Measurements from ENCODE around the gene GNG7.
A peak's percentile ranks its signal among the peaks of the same experiment; 100 is the strongest.
"Not testable (repeated sequence)": the region's sequence is repeated elsewhere in the genome, so short reads cannot be mapped to it uniquely, and the experiment has no call there.

GNG7 gene

DNA sequence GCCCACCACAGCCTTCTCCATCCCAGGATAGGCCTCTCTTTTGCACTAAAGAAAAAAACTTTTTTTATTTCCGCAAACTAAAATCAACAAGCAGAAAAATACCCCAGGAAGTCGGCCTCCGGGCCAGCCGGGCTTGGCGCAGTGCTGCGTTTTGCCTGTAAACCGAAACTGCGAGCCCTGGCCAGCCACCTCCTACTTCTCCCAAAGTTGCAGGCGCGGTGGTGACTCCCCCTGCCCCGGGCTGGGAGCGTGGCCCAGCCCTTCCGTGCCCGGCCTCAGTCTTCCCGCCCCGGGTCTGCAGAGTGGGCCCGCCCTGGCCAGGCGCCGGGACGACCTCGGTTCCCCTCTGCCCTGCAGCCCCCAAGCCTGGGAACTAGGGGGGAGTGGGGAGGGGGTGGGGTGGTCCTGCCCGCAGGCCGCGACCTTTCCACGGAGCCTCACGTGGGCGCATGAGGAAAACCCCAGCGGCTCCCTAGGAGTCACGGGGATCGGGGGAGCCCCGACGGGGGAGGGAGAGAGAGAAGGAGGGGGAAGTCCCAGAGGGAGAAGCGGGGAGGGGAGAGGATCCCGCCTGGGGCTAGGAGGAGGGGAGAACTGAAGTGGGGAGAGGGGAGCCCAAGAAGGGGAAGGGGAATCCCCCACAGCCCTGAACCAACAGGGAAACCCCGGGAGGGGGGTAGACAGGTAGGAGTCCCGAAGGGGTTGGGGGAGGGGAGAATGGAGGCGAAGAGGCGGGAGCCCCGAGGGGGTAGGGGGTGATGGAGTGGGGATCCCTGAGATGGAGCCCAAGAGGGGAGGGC is 223.5 kb downstream of the GNG7 start:
- DNase-seq: no peak

DNA sequence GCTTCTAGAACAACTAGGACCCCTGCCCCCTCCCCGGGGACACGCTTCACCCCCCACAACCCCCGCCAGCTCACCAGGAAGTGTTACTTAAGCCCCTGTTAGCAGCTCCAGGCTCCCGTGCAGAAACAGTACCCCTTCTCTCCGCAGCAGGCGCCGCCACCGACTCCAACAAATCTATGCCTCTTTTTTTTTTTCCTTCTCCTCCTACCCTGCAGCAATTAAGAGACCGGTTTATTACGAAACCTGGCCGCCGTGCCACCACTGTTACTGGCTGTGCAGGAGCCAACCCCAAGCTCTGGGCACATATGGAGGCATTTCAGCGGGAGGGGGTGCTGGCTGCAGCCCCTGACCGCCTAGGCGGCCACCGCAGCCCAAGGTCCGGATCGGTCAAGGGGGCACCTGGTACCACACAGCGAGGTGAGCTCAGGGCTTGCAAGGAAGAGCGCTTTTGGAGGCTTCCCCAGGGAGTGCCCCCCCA is 224.2 kb downstream of the GNG7 start:
- DNase-seq: peak; percentile 76

DNA sequence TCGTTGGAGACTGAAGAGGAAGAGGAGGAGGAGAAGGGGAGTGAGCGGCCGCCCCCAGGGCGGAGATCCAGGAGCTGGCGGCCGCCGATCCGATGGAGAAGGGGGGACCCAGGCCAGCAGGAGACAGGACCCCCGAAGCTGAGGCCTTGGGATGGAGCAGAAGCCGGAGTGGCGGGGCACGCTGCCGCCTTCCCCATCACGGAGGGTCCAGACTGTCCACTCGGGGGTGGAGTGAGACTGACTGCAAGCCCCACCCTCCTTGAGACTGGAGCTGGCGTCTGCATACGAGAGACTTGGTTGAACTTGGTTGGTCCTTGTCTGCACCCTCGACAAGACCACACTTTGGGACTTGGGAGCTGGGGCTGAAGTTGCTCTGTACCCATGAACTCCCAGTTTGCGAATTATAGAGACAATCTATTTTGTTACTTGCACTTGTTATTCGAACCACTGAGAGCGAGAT is 224.7 kb downstream of the GNG7 start:
- DNase-seq: no peak

- peak; percentile 30 for DNase-seq
These were observed 225.3 kb downstream of the GNG7 start for GRCh38 chr19:2477141-2477710.

DNA sequence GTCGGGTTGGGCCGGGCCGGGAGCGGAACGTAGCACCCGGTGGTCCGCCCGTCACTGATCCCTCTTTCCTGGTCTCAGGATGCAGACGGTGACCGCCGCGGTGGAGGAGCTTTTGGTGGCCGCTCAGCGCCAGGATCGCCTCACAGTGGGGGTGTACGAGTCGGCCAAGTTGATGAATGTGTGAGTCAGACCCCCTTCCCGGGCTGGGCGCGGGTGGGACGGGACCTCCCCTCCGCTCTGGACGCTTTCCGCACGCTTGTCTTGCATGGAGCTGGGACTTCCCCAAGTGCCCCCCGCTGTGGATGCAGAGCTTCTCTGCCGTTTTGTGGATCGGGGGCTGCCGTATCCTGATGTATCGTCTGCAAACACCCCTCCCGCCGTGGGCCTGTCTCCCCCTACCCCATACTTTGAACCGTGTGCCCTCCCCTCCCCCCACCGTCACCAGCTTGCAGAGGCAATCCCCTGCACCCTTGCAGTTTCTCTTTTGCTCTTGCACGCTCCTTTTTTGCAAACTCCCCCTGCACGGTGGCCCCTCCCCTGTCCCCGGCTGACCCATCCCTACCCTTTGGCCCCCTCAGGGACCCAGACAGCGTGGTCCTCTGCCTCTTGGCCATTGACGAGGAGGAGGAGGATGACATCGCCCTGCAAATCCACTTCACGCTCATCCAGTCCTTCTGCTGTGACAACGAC is 225.9 kb downstream of the GNG7 start:
- no peak for DNase-seq

- peak; percentile 92 for DNase-seq
These were observed 226.6 kb downstream of the GNG7 start, which contains the start of gene GADD45B for GRCh38 chr19:2475702-2476450. GADD45B (plus strand) TSS chr19:2476127; CDS start chr19:2476359, 232 bp downstream.

DNA sequence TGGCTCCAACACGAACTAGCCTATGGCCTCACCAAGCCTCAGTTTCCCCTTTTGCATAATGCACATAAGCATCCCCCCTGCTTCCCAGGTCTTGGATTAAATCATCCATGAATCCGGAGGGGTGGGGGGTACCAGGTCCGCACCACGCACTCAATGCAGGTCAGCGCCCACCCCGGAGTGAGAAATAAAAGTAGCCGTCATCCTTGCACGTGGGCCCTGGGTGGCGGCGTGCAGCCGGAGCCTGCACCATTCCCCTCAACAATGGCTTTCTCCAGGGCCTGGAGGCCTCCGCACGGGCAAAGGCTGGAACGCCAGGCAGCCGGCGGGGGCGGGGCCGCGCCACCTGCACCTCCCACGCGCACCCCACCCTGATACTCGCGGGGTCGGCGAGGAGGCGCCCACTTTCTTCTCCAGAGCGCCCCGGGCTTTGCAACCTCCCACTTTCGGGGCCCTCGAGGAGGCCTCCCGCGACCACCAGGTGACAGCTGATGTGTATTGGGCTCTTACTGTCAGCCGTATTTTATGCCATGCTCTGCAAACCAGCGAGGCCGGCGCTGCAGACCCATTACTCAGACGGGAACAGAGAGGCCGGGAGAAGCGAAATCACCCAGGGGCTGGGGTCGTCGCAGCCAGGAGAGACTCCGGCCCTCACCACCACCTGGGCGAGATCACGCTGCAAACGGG is 227.3 kb downstream of the GNG7 start:
- no peak for DNase-seq

- peak; percentile 65 for DNase-seq
These were observed 228.1 kb downstream of the GNG7 start for GRCh38 chr19:2474232-2475017.

DNA sequence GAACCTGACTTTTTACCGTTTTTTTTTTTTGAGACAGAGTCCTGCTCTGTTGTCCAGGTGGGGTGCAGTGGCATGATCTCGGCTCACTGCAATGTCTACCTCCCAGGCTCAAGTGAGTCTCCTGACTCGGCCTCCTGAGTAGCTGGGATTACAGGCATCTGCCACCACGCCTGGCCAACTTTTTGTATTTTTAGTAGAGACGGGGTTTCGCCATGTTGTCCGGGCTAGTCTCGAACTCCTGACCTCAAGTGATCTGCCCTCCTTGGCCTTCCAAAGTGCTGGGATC is 232.6 kb downstream of the GNG7 start:
- not testable (repeated sequence) for DNase-seq

DNA sequence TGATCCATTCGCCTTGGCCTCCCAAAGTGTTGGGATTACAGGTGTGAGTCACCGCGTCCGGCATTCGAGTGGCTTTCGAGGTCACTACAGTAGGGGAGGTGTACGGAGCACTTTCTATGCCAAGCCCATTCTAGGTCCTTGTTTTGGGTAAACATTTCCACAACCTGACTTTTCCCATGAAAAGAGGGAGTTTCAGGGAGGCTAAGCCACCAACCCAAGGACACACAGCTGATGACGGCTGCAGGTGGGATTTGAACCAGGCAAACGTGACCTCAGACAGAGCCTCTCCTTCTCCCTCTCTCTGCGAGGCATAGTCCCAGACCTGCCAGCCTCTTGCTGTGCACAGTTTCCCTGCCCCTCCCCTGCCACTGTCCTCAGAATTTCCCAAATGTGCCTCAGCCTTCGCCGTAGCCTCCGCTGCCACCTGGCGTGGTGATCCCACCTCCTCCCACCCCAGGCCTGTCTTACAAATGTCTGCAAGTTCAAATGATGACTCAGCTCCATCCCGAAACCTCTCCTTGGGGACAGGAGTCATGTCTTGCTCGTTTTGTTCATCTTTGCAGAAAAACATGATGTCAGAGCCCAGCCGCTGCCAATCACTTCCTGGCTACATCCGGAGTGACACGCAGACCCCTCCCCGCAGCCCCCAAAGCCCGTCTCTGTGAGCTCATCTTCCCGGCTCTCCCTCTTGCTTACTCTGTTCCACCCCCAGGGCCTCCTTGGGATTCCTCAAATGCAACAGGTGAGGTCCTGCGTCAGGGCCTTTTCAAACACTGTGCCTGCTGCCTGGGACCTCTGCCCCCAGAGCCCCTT is 233.2 kb downstream of the GNG7 start:
- DNase-seq: no peak

DNA sequence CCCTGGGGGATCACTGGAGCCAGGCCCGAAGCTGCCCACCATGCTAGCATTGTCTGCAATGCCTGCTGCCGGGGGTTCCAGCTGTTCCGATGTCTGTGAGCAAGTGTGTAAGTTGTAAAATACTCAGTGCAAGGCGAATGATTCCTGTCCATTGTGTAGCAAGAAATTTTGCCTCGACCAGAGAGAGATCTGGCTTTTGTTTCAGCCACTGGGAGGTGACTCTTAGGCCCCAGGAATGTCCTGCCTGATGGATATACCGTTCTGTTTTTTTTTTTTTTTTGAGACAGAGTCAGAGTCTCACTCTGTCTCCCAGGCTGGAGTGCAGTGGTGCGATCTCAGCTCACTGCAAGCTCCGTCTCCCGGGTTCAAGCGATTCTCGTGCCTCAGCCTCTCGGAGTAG is 233.9 kb downstream of the GNG7 start:
- no peak for DNase-seq

DNA sequence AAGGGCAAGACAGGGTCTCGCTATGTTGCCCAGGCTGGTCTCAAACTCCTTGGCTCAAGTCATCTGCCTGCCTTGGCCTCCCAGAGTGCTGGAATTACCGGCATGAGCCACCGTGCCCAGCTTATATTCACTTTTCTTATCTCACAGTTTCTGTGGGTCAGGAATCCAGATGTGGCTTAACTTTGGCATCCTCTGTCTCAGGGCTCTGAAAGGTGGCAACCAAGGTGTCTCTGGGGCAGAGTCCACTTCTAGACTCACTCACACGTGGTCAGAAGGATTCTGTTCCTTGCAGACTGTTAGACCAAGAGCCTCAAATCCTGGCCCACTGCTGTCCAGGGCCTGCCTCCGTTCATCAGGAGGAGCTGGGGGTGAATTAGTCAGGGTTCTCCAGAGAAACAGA is 238.1 kb downstream of the GNG7 start:
- DNase-seq: no peak

DNA sequence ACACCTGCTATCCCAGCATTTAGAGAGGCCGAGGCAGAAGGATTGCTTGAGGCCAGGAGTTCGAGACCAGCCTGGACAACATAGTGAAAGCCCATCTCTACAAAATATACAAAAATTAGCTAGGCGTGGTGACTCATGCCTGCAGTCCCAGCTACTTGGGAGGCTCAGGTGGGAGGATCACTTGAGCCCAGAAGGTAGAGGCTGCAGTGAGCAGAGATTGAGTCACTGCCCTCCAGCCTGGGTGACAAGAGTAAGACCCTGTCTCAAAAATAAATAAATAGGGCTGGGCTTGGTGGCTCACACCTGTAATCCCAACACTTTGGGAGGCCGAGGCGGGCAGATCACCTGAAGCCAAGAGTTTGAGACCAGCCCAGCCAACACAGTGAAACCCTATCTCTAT is 238.8 kb downstream of the GNG7 start:
- DNase-seq: not testable (repeated sequence)

DNA sequence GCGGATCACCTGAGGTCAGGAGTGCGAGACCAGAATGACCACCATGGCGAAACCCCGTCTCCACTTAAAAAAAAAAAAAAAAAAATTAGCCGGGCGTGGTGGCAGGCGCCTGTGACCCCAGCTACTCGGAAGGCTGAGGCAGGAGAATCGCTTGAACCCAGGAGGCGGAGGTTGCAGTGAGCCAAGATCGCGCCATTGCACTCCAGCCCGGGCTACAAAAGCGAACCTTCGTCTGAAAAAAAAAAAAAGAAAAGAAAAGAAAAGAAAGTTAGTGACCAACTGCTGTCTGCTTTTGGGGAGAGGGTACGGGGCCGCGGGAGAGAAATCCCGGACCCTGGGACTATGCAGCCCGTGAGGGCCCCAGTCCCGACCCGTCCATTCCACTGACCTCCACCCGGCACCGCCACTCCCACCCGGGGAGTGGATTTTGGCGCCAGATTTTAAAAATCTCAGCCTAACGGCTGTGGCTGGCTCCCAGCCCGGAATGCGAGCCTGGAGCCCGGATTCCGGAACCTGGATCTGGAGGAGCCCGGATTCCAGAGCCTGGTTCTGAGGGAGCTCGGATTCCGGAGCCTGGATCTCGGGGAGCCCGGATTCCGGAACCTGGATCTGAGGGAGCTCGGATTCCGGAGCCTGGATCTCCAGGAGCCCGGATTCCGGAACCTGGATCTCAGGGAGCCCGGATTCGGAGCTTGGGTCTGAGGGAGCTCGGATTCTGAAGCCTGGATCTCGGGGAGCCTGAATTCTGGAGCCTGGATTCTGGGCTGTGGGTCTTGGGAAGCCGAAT is 239.7 kb downstream of the GNG7 start:
- peak; percentile 65 for DNase-seq

DNA sequence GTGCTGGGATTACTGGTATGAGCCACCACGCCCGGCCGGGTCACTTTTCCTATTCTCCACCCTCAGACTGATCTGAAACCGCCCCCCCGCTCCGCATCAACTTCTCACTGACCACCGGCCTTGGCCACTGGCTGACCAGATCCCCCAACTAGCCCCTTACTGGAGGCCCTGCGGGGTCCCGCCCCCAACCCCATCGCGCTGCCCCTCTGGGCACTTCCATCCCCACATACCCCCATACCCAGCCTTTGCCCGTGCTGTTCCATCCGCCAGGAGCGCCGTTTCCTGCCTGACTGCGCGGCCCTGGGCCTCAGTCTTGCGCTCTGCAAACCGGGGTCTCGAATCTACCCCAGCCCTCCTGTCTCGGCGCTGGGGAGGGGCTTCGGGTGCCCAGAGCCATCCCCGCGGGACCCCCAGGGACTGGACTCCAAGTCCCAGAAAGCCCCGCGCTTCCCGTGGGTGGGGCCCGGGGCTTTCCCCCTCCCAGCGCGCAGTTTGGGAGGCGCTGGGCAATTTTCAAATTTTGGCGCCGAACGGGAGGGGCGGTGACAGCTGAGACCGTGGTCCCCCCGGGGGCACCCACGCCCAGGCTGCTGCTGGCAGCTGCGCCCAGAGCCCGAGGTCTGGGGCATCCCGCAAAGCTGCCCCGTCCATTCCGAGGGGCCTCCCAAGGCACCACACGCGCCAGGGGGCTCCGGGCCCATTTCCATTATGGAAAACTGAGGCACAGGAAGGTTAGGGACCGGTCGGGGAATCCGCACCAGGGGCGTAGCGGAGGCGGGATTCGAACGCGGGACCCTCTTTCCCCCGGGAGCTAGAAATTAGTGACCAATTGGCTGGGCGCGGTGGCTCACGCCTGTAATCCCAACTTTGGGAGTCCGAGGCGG is 240.5 kb downstream of the GNG7 start:
- peak; percentile 55 for DNase-seq

Measured in DMS153 (cell line).